Endothelial cell (in vitro differentiated cells): ENCODE data around the gene CCDC201. TPM values are rescaled to one million over a fixed set of nuclear protein-coding genes. Genes with fewer than 3 reads are reported as not detected.

ENCODE experiments used
- DNase-seq: peaks from one replicate; pipeline ENCODE4 v3.0.0; 2021; ENCODE audit warnings: low spot score
- H3K27ac Mint-ChIP-seq: one replicate; pipeline ENCODE4 v1.8.0; 2021; ENCODE audit warnings: mixed read lengths, inconsistent platforms; ENCODE audit not compliant: unreplicated experiment
- H3K27me3 Mint-ChIP-seq: one replicate; pipeline ENCODE4 v1.8.0; 2021; ENCODE audit warnings: mild to moderate bottlenecking, moderate library complexity, mixed read lengths, inconsistent platforms; ENCODE audit not compliant: unreplicated experiment
- H3K36me3 Mint-ChIP-seq: one replicate; pipeline ENCODE4 v1.8.0; 2021; ENCODE audit warnings: mild to moderate bottlenecking, low read depth, mixed read lengths, inconsistent platforms; ENCODE audit not compliant: unreplicated experiment
- H3K4me1 Mint-ChIP-seq: one replicate; pipeline ENCODE4 v1.8.0; 2021; ENCODE audit warnings: mild to moderate bottlenecking, mixed read lengths, inconsistent platforms; ENCODE audit not compliant: unreplicated experiment
- H3K4me3 Mint-ChIP-seq: one replicate; pipeline ENCODE4 v1.8.0; 2021; ENCODE audit warnings: mild to moderate bottlenecking, mixed read lengths, inconsistent platforms; ENCODE audit not compliant: unreplicated experiment
- H3K9me3 Mint-ChIP-seq: one replicate; pipeline ENCODE4 v1.8.0; 2021; ENCODE audit warnings: mixed read lengths, inconsistent platforms; ENCODE audit not compliant: unreplicated experiment
- CTCF ChIP-seq: fragments of 200-600 bp; sonication (generic); IDR thresholded peaks from one replicate; pipeline ENCODE4 v1.5.0; 2021; ENCODE audit warnings: antibody characterized with exemption; ENCODE audit not compliant: unreplicated experiment
- total RNA-seq: library from RNA; stranded (reverse); fragmentation: NEBNext Ultra II Directional; extraction: Animal tissue kit (Norgen Biotek cat#: 25700); gene quantifications from one replicate; pipeline ENCODE4 v1.2.1, GENCODE V29; 2021; ENCODE audit not compliant: unreplicated experiment

Gene CCDC201
- total RNA-seq, 1 donor from 2014 or later = not detected

DNA sequence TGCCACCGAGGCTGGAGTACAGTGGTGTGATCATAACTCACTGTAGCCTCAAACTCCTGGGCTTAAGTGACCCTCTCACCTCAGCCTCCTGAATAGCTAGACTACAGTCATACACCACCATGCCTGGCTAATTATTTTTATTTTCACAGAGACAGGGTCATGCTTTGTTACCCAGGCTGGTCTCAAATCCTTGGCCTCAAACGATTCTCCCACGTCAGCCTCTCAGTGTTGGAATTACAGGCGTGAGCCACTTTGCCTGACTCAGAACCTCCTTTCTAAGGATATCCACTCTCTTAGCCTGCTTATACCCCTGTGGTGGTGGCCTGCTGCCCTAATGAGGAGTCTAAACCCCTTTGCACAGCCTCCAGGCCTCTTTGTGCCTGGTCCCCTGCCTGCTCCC lies 11.3 kb upstream of the CCDC201 start:
- Mint-ChIP-seq H3K36me3 (no peaks in the 10 kb centered on the region), H3K27me3 (peaks cover 10% of the 10 kb centered on the region), H3K27ac (no peak overlapping the region), H3K4me3 (no peak overlapping the region), H3K9me3 (no peaks in the 10 kb centered on the region), H3K4me1 (peaks cover 26% of the 10 kb centered on the region)
- TF ChIP-seq CTCF = no peak
- no peak for DNase-seq

DNA sequence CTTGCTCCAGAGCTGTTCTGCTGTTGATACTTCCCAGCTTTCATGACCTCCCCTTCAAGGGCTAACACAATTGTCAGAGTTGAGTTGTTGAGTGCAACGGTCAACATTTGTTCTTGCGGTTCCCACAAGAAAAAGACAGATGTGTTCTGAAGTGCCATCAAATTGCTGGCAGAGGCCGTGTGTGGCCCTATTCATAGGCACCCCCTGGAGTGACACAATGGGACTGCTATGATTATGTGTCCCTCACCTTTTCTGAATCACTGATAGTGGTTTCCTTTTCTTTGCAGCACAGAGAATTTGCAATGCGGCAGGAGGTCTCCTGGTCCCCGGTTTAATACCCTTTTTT lies 9.6 kb upstream of the CCDC201 start:
- Mint-ChIP-seq H3K9me3 (peaks cover 5% of the 10 kb centered on the region), H3K27ac (no peak overlapping the region), H3K4me3 (no peak overlapping the region), H3K4me1 (peaks cover 14% of the 10 kb centered on the region), H3K36me3 (peaks cover 9% of the 10 kb centered on the region), H3K27me3 (peaks cover 5% of the 10 kb centered on the region)
- no peak for TF ChIP-seq CTCF
- no peak for DNase-seq

DNA sequence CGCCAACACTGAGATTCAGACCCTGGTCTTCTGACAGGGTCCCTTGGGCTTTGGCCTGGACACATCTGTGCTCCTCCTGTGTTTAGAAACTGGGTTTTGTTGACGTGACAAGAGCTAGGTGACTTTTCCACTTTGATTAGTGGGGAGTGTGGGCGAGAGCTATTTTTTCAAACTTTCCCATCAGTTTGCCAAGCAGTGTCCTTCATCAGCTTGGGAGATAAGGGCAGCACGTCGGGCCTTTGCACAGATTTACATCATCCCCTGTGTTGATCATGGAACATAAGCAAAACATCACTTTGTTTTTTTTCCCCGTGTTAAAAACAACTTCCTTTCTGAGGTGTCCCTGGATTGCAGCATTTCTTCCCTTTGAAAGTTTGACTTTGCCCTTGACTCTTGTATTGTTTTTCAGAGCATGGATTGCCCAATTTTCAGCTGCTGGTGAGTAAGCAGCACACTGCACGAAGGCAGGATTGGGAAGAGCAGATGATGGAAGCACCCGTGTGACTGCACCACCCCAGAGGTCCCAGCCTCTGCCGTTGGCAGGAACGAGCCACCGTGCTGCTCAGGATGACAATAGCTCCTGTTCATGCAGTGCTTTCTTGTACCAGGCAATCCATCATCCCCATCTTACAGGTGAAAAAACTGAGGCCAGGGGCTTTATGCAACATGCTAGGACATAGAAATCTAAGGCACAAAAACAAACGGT lies 9.0 kb upstream of the CCDC201 start:
- H3K4me1 Mint-ChIP-seq = peaks cover 11% of the 10 kb centered on the region
- peaks cover 8% of the 10 kb centered on the region for H3K9me3 Mint-ChIP-seq
- H3K4me3 Mint-ChIP-seq = no peak overlapping the region
- TF ChIP-seq CTCF = no peak
- H3K27me3 Mint-ChIP-seq = peaks cover 5% of the 10 kb centered on the region
- H3K27ac Mint-ChIP-seq = no peak overlapping the region
- peaks cover 9% of the 10 kb centered on the region for H3K36me3 Mint-ChIP-seq
- no peak for DNase-seq

DNA sequence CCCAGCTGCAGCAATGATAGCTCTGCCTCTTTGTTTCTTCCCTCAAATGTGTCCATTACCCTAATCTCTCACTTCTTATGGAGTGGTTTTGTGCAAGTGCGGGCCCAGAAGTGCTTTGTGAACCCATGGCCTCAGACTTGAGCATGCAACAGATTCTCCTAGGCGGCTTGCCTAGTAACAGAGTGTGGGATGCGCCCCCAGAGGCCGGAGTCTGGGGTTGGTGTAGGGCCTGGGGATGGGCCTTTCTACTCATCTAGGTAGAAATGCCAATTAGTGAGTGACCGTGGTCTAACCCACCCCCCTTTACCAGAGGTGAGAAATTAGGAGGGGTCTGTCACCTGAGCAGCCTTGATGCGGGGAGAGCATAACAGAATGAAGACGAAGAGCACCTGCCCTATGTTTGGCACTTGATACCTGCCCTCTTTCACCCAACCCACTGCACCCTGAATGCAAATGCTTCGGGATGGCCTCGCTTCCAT lies 8.4 kb upstream of the CCDC201 start:
- Mint-ChIP-seq H3K4me3 (no peak overlapping the region), H3K27ac (no peak overlapping the region), H3K9me3 (peaks cover 8% of the 10 kb centered on the region), H3K27me3 (peaks cover 5% of the 10 kb centered on the region), H3K36me3 (peaks cover 9% of the 10 kb centered on the region), H3K4me1 (peaks cover 8% of the 10 kb centered on the region)
- TF ChIP-seq CTCF = no peak
- no peak for DNase-seq

DNA sequence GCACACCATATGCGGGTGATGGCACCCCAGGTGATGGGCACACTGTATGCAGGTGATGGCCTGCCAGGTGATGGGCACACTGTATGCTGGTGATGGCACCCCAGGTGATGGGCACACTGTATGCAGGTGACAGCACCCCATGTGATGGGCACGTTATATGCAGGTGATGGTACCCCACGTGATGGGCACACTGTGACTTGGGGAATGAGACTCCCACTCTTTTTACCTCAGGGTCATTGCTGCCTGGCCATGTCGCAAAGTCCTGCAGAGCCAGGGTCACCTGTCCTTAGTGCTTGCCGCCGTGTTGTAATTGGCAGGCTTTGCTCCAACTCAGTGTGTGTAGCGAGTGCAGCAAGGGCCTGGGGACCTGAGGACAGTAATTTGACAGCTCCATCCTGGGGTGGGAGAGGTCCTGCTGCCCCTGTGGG lies 7.6 kb upstream of the CCDC201 start:
- no peak overlapping the region for H3K4me3 Mint-ChIP-seq
- H3K9me3 Mint-ChIP-seq = peaks cover 8% of the 10 kb centered on the region
- TF ChIP-seq CTCF = no peak
- H3K36me3 Mint-ChIP-seq = peaks cover 9% of the 10 kb centered on the region
- peaks cover 3% of the 10 kb centered on the region for H3K27me3 Mint-ChIP-seq
- no peak overlapping the region for H3K27ac Mint-ChIP-seq
- peaks cover 2% of the 10 kb centered on the region for H3K4me1 Mint-ChIP-seq
- no peak for DNase-seq
